Measurements from ENCODE around the gene MAP3K5.

DNA sequence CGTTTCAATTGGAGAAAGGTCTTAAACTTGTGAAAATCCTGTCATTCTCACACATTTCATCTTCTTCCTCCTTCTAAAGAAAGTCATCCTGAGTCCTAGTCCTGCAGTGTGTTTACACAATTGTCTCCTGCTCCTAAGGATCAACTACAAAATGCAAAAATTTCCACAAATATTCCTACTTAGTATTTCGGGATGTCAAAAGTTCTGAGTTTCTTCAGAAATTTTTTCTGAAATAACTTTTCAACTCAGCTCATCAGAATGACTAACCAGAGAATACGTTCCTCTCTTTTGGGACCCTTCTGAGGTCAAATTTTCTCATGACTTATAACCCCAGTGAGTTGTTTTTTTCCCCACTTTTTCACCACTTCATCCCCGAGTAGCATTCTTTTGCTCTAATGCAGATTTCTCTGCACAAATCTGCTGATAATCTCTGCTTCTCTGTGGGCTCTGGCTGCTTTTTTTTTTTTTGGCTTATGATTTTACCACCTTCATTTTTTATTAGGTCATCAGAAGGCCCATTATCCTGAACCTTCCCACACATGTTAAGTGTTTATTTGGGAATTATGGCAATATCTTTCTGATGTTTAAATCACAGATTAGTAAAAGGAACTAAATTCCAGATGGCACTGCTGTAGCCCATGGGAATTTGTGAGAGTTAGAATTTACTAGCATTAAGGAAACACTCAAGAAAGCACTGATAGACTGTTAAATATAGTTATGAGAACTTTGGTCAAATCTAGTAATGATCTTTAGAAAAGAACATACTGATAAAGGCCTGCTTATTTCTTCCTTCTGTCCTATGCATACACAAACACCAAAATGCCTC is 41.4 kb downstream of the MAP3K5 start:
- TF ChIP-seq, protein P1, sequence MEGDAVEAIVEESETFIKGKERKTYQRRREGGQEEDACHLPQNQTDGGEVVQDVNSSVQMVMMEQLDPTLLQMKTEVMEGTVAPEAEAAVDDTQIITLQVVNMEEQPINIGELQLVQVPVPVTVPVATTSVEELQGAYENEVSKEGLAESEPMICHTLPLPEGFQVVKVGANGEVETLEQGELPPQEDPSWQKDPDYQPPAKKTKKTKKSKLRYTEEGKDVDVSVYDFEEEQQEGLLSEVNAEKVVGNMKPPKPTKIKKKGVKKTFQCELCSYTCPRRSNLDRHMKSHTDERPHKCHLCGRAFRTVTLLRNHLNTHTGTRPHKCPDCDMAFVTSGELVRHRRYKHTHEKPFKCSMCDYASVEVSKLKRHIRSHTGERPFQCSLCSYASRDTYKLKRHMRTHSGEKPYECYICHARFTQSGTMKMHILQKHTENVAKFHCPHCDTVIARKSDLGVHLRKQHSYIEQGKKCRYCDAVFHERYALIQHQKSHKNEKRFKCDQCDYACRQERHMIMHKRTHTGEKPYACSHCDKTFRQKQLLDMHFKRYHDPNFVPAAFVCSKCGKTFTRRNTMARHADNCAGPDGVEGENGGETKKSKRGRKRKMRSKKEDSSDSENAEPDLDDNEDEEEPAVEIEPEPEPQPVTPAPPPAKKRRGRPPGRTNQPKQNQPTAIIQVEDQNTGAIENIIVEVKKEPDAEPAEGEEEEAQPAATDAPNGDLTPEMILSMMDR (IDR thresholded peaks at IDR 0.05), result no peak
- TF ChIP-seq POLR2A (IDR thresholded peaks at IDR 0.05), result no peak
